H1 (cell line): ENCODE data around the gene ESYT1. TPM values are rescaled to one million over a fixed set of nuclear protein-coding genes. Genes with fewer than 3 reads are reported as not detected.

Experiments used
- CTCF ChIA-PET: fragments of 300-600 bp; sonication (Branson Sonifier 250); formaldehyde crosslinking; loops from one replicate; lab custom pipeline; 2021; ENCODE audit not compliant: partially characterized antibody; lab: Charles Lee
- POLR2A ChIA-PET: fragments of 300-600 bp; sonication (Branson Sonifier 250); formaldehyde crosslinking; loops from one replicate; lab custom pipeline; 2021; ENCODE audit warnings: inconsistent platforms; ENCODE audit not compliant: partially characterized antibody; lab: Charles Lee
- DNase-seq, 2 experiments: peaks; one replicate each; pipeline versions ENCODE4 v3.0.0 to v3.0.0-alpha.2; 2010 to 2022; ENCODE audit warnings: low spot score in 2 of 2, low read depth in 1 of 2, mixed read lengths in 1 of 2
- FAIRE-seq: peaks from 2 replicates; lab custom pipeline; 2011; peaks lifted over from hg19 to GRCh38; lab: Jason Lieb, UNC
- H2AFZ ChIP-seq: 2 replicates; pipeline ENCODE4 v1.8.1; 2012; ENCODE audit warnings: low read length, inconsistent platforms
- H2AK5ac ChIP-seq: 2 replicates; pipeline ENCODE4 v1.6.1; 2013; ENCODE audit warnings: low read depth, low read length
- H2BK120ac ChIP-seq: replicated peaks from 2 replicates; pipeline ENCODE3; 2013; ENCODE audit warnings: low read depth, low read length, inconsistent platforms
- H2BK12ac ChIP-seq: 2 replicates; pipeline ENCODE4 v1.6.1; 2013; ENCODE audit warnings: low read depth, low read length
- H2BK15ac ChIP-seq: 2 replicates; pipeline ENCODE4 v1.6.1; 2013; ENCODE audit warnings: low read length
- H2BK20ac ChIP-seq: 2 replicates; pipeline ENCODE4 v1.6.1; 2013; ENCODE audit warnings: low read length
- H2BK5ac ChIP-seq: 2 replicates; pipeline ENCODE4 v1.6.1; 2013; ENCODE audit warnings: low read depth, low read length
- H3K14ac ChIP-seq: 2 replicates; pipeline ENCODE4 v1.6.1; 2013; ENCODE audit warnings: inconsistent platforms; ENCODE audit not compliant: insufficient read length
- H3K18ac ChIP-seq: 2 replicates; pipeline ENCODE4 v1.6.1; 2013; ENCODE audit warnings: low read length; ENCODE audit errors: extremely low read depth
- H3K23ac ChIP-seq: 2 replicates; pipeline ENCODE4 v1.6.1; 2013; ENCODE audit warnings: inconsistent platforms; ENCODE audit not compliant: insufficient read length
- H3K23me2 ChIP-seq: 2 replicates; pipeline ENCODE4 v1.6.1; 2013; ENCODE audit warnings: low read depth, low read length
- H3K27ac ChIP-seq: 2 replicates; pipeline ENCODE4 v1.6.1; 2011; ENCODE audit warnings: low read depth, low read length, inconsistent platforms
- H3K27me3 ChIP-seq, 4 experiments: replicated peaks in 1 of 4; 1 replicate in 1 of 4; 2 replicates in 3 of 4; pipeline versions ENCODE4 v1.6.1 to v1.8.1; 2011 to 2013; ENCODE audit warnings: low read length in 3 of 4, mild to moderate bottlenecking in 3 of 4, inconsistent platforms in 2 of 4, mixed read lengths in 2 of 4, moderate library complexity in 1 of 4; ENCODE audit not compliant: control insufficient read depth in 3 of 4, insufficient read depth in 3 of 4; ENCODE audit errors: extremely low read depth in 1 of 4
- H3K36me3 ChIP-seq, 4 experiments: 2 replicates each; pipeline versions ENCODE4 v1.6.1 to v1.8.1; 2011 to 2013; ENCODE audit warnings: mild to moderate bottlenecking in 4 of 4, low read length in 3 of 4, moderate library complexity in 2 of 4, control low read depth in 1 of 4, inconsistent platforms in 1 of 4; ENCODE audit not compliant: insufficient read depth in 4 of 4, control insufficient read depth in 2 of 4
- H3K4ac ChIP-seq: replicated peaks from 2 replicates; pipeline ENCODE3; 2013; ENCODE audit warnings: low read length, low read depth, mixed read lengths, inconsistent platforms; ENCODE audit not compliant: insufficient read length
- H3K4me1 ChIP-seq, 4 experiments: replicated peaks in 1 of 4; 1 replicate in 1 of 4; 2 replicates in 3 of 4; pipeline versions ENCODE4 v1.6.1 to v1.8.1; 2011 to 2013; ENCODE audit warnings: low read length in 3 of 4, inconsistent platforms in 2 of 4, mixed read lengths in 1 of 4; ENCODE audit not compliant: insufficient read depth in 4 of 4, control insufficient read depth in 3 of 4
- H3K4me2 ChIP-seq, 2 experiments: 2 replicates each; pipeline versions ENCODE4 v1.6.1 to v1.8.1; 2011 to 2013; ENCODE audit warnings: low read depth in 2 of 2, low read length in 2 of 2, control low read depth in 1 of 2, inconsistent platforms in 1 of 2, mild to moderate bottlenecking in 1 of 2; ENCODE audit not compliant: insufficient read depth in 1 of 2
- H3K4me3 ChIP-seq, 4 experiments: fragments of 200-600, 300-600 bp in 1 of 4; sonication (generic), shearing (Covaris generic), sonication (Bioruptor Twin) in 1 of 4; 2 replicates each; pipeline versions ENCODE4 v1.5.1 to v1.8.1; 2011 to 2016; ENCODE audit warnings: low read length in 4 of 4, low read depth in 3 of 4, control low read depth in 2 of 4, inconsistent platforms in 2 of 4, mild to moderate bottlenecking in 2 of 4, mixed read lengths in 1 of 4, moderate library complexity in 1 of 4; ENCODE audit not compliant: insufficient read depth in 2 of 4; ENCODE audit errors: extremely low read depth in 1 of 4
- H3K56ac ChIP-seq: replicated peaks from 2 replicates; pipeline ENCODE3; 2013; ENCODE audit warnings: low read depth, mild to moderate bottlenecking, mixed read lengths, low read length, inconsistent platforms; ENCODE audit not compliant: insufficient read length
- H3K79me1 ChIP-seq: 2 replicates; pipeline ENCODE4 v1.6.1; 2013; ENCODE audit warnings: low read depth, low read length, control low read depth
- H3K79me2 ChIP-seq, 2 experiments: 2 replicates each; pipeline versions ENCODE4 v1.6.1 to v1.8.1; 2012 to 2013; ENCODE audit warnings: low read length in 2 of 2, mild to moderate bottlenecking in 2 of 2, inconsistent platforms in 1 of 2; ENCODE audit not compliant: insufficient read depth in 2 of 2, control insufficient read depth in 1 of 2
- H3K9ac ChIP-seq, 4 experiments: replicated peaks in 1 of 4; 1 replicate in 1 of 4; 2 replicates in 3 of 4; pipeline versions ENCODE4 v1.6.1 to v1.8.1; 2011 to 2013; ENCODE audit warnings: low read depth in 3 of 4, low read length in 3 of 4, control low read depth in 2 of 4, mild to moderate bottlenecking in 2 of 4, moderate library complexity in 2 of 4, inconsistent platforms in 1 of 4; ENCODE audit errors: extremely low read depth in 1 of 4
- H3K9me3 ChIP-seq, 2 experiments: 2 replicates each; pipeline versions ENCODE4 v1.6.1 to v1.8.1; 2012 to 2013; ENCODE audit warnings: mild to moderate bottlenecking in 2 of 2, moderate library complexity in 2 of 2, control low read depth in 1 of 2, inconsistent platforms in 1 of 2, low read depth in 1 of 2, low read length in 1 of 2, mixed read lengths in 1 of 2; ENCODE audit not compliant: insufficient read depth in 2 of 2
- H4K20me1 ChIP-seq, 2 experiments: replicated peaks in 1 of 2; 2 replicates each; pipeline versions ENCODE3 to v1.8.1; 2011 to 2013; ENCODE audit warnings: inconsistent platforms in 2 of 2, low read length in 2 of 2, mild to moderate bottlenecking in 1 of 2; ENCODE audit not compliant: insufficient read depth in 2 of 2, control insufficient read depth in 1 of 2
- H4K5ac ChIP-seq: 2 replicates; pipeline ENCODE4 v1.6.1; 2013; ENCODE audit warnings: low read length, low read depth, mixed read lengths, inconsistent platforms; ENCODE audit not compliant: insufficient read length
- H4K8ac ChIP-seq: 2 replicates; pipeline ENCODE4 v1.8.0; 2013; ENCODE audit warnings: mild to moderate bottlenecking, moderate library complexity, low read length, inconsistent platforms; ENCODE audit not compliant: insufficient read depth; ENCODE audit errors: extremely low read depth
- H4K91ac ChIP-seq: replicated peaks from 2 replicates; pipeline ENCODE3; 2013; ENCODE audit warnings: low read length, mixed read lengths, inconsistent platforms; ENCODE audit not compliant: insufficient read length
- ASH2L ChIP-seq: fragments of 200-600, 300-600 bp; sonication (generic); IDR thresholded peaks from one replicate; pipeline ENCODE4 v1.7.1; 2017; ENCODE audit warnings: low read length
- CREB1 ChIP-seq: IDR thresholded peaks from 2 replicates; pipeline ENCODE4 v1.6.1; 2012; ENCODE audit warnings: inconsistent platforms
- POLR2A ChIP-seq, 2 experiments: IDR thresholded peaks; 1 replicate in 1 of 2; 2 replicates in 1 of 2; pipeline ENCODE4 v1.6.1; 2011; ENCODE audit warnings: low read depth in 2 of 2, low read length in 2 of 2, mild to moderate bottlenecking in 2 of 2; ENCODE audit errors: control extremely low read depth in 1 of 2
- SIN3A ChIP-seq, 2 experiments: IDR thresholded peaks in 1 of 2; conservative IDR thresholded peaks in 1 of 2; 2 replicates each; pipeline ENCODE4 v1.6.1; 2011 to 2012; ENCODE audit warnings: low read length in 2 of 2, improper control_type of control experiment in 1 of 2, low read depth in 1 of 2, mild to moderate bottlenecking in 1 of 2
- SRF ChIP-seq: IDR thresholded peaks from 2 replicates; pipeline ENCODE4 v1.6.1; 2011; ENCODE audit warnings: mild to moderate bottlenecking, low read depth, low read length, moderate library complexity
- YY1 ChIP-seq: IDR thresholded peaks from 2 replicates; pipeline ENCODE4 v1.6.1; 2011; ENCODE audit warnings: low read depth, mild to moderate bottlenecking, low read length
- WGBS, 2 experiments: shearing (Covaris generic) in 1 of 2; methylation state at CpG; one replicate each; pipeline versions ENCODE4 v1.1.6 to v1.1.7; 2013 to 2015; ENCODE audit warnings: low lambda C conversion rate in 2 of 2, mixed read lengths in 2 of 2, inconsistent platforms in 1 of 2, low coverage in 1 of 2, missing lambda C conversion rate in 1 of 2; ENCODE audit not compliant: insufficient replicate concordance in 2 of 2, insufficient coverage in 1 of 2, insufficient read length in 1 of 2; ENCODE audit errors: extremely low coverage in 1 of 2, missing lambda C conversion rate in 1 of 2; 5-methylcytosine and 5-hydroxymethylcytosine counted together
- polyA plus RNA-seq, 7 experiments: library from polyadenylated mRNA; depleted of rRNA in 3 of 7; stranded (reverse) in 5 of 7; unstranded in 2 of 7; fragments of >200 nt in 5 of 7; fragments of 200-250 nt in 2 of 7; gene quantifications; 1 replicate in 5 of 7; 2 replicates in 1 of 7; 4 replicates in 1 of 7; pipeline versions ENCODE4 v1.2.1 to v1.2.3, GENCODE V29; 2011 to 2013; ENCODE audit warnings: missing spikeins in 2 of 7, mixed read lengths in 2 of 7
- total RNA-seq: library from RNA; stranded (reverse); fragmentation: NEBNext Ultra II Directional; extraction: Animal tissue kit (Norgen Biotek cat#: 25700); gene quantifications from 2 replicates; pipeline ENCODE4 v1.2.1, GENCODE V29; 2021

ESYT1 gene
- total and polyA plus RNA-seq, 2 of the 8 experiments (the other 6 are each of a cell fraction or from before 2014, with no cell fraction given), result 86.9 to 165 TPM

DNA sequence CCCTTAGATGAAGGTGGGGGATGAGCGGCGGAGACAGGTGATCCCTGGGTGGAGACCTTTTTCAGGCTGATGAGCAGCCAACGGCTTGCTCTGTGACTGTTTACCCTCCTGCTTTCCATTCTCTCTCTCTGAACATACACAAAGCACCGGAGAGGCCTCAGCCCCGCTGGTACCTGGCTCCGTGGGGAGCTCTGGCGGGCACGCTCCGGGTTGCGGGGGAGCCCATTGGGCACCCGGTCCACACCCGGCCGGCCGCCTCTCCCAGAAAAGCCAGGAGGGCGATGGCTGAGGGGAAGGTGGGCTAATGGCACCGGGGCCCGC is 60.7 kb downstream of the ESYT1 start:
- Histone ChIP-seq H3K27ac (peak overlapping the region; percentile 76), H3K27me3 (no peaks in the 10 kb centered on the region), H3K4me2 (peak overlapping the region; percentile 81 to 96), H4K8ac (peak overlapping the region; percentile 86), H2BK120ac (no peak overlapping the region), H3K9me3 (no peaks in the 10 kb centered on the region), H3K4ac (no peak overlapping the region), H2BK5ac (peak overlapping the region; percentile 87), H3K36me3 (peaks cover 17 to 30% (median 24%) of the 10 kb centered on the region in 4 experiments), H3K23ac (no peak overlapping the region), H3K79me2 (peaks cover 14 to 31% of the 10 kb centered on the region in 2 experiments), H3K23me2 (peaks cover 11% of the 10 kb centered on the region), H3K14ac (peak overlapping the region; percentile 6), H3K9ac (peak overlapping the region; percentile 85 to 89 (median 86)), H3K56ac (peak overlapping the region; percentile 27), H3K18ac (peak overlapping the region; percentile 68; the same call in 1 of the 2 replicates)
- FAIRE-seq (no peak), DNase-seq (peak in 1 of 2 experiments; percentile 73)
- WGBS, 2 experiments, result 1% methylated on average over 17 of the region's 17 CpGs; no CpG with 5 or more reads in 1 of the 2 experiments
- ChIA-PET CTCF (interaction anchor here (0.5 to 6.2 kb wide), 26 partner anchors 8 to 144 kb away, joined by 3 to 111 read pairs (median 6); partner anchors contain the start of genes ANKRD52, COQ10A, ESYT1 and MYL6), POLR2A (interaction anchor here (1.0 to 26.3 kb wide), 14 partner anchors 11 to 448 kb away, joined by 3 to 656 read pairs (median 16); partner anchors contain the start of genes CNPY2, COQ10A, MYL6 and PA2G4)
- TF ChIP-seq POLR2A (IDR thresholded peaks at IDR 0.05; ENCODE audit: control extremely low read depth in 1 of 2, low read depth in 2 of 2, low read length in 2 of 2), result peak in 1 of 2 experiments; percentile 66; a peak in 2 of 3 replicates
- TF ChIP-seq CREB1, result no peak
- TF ChIP-seq SIN3A (conservative IDR thresholded peaks at IDR 0.05 in 1 of 2, IDR thresholded peaks at IDR 0.05 in 1 of 2; ENCODE audit: low read depth in 1 of 2, low read length in 2 of 2), result 0 out of 4 replicates have a peak, but pooled peaks have one; percentile 32 to 46
- TF ChIP-seq ASH2L, result peak; percentile 36
- TF ChIP-seq SRF, result no peak
- 0 out of 2 replicates have a peak, but pooled peaks have one; percentile 1 for TF ChIP-seq YY1
- TF ChIP-seq, all 59 proteins: peak for 4
- Histone ChIP-seq H3K4me3 (peak overlapping the region; percentile 82 to 95 (median 90)), H4K20me1 (peaks cover 0 to 4% of the 10 kb centered on the region in 2 experiments), H2BK20ac (no peak overlapping the region), H3K4me1 (peaks cover 2 to 8% (median 4%) of the 10 kb centered on the region in 4 experiments; a peak in 3 of 7 replicates), H3K79me1 (peaks cover 3% of the 10 kb centered on the region; the same call in 1 of the 2 replicates), H2AK5ac (no peak overlapping the region), H2AFZ (no peak overlapping the region), H2BK12ac (no peak overlapping the region), H2BK15ac (no peak overlapping the region), H4K91ac (peak overlapping the region; percentile 62), H4K5ac (peak overlapping the region; percentile 4)
